IMR-90 (cell line): ENCODE data around the gene CGNL1. TPM values are rescaled to one million over a fixed set of nuclear protein-coding genes. Genes with fewer than 3 reads are reported as not detected.

Source experiments
- ATAC-seq: fragments of 200-7000 bp; cut with Tn5 transposase; 2 replicates; pipeline ENCODE4 v1.9.1; 2020; ENCODE audit warnings: low read depth, mild to moderate bottlenecking, moderate library complexity
- BruUV-seq: library from RNA; stranded (reverse); fragments of 400-500 nt; replicated peaks from 2 replicates; lab custom pipeline; 2021; lab: Mats Ljungman, UMichigan
- CTCF ChIA-PET: fragments of 300-600 bp; formaldehyde crosslinking; extraction: SDS; loops from one replicate; lab custom pipeline; 2021; ENCODE audit warnings: antibody characterized with exemption; lab: Yijun Ruan, JAX
- POLR2A ChIA-PET: fragments of 300-600 bp; sonication (Branson Sonifier 250); formaldehyde crosslinking; loops from one replicate; lab custom pipeline; 2022; ENCODE audit warnings: antibody characterized with exemption; ENCODE audit not compliant: unreplicated experiment; lab: Charles Lee
- DNase-seq: peaks from one replicate; pipeline ENCODE4 v3.0.0; 2013
- H2AFZ ChIP-seq: replicated peaks from 2 replicates; pipeline ENCODE3; 2013; ENCODE audit warnings: low read length, mild to moderate bottlenecking; ENCODE audit not compliant: poor library complexity
- H2AK5ac ChIP-seq: 2 replicates; pipeline ENCODE4 v1.6.1; 2013; ENCODE audit warnings: low read depth, low read length, inconsistent platforms
- H2AK9ac ChIP-seq: replicated peaks from 2 replicates; pipeline ENCODE3; 2013; ENCODE audit warnings: mild to moderate bottlenecking, low read depth, low read length, moderate library complexity; ENCODE audit not compliant: poor library complexity
- H2BK120ac ChIP-seq: 2 replicates; pipeline ENCODE4 v1.6.1; 2013; ENCODE audit warnings: low read depth, low read length, inconsistent platforms
- H2BK15ac ChIP-seq: 3 replicates; pipeline ENCODE4 v1.6.1; 2013; ENCODE audit warnings: low read depth, low read length, inconsistent platforms
- H2BK20ac ChIP-seq: 2 replicates; pipeline ENCODE4 v1.6.1; 2013; ENCODE audit warnings: low read depth, mild to moderate bottlenecking, inconsistent platforms, low read length, moderate library complexity
- H2BK5ac ChIP-seq: 2 replicates; pipeline ENCODE4 v1.6.1; 2013; ENCODE audit warnings: mild to moderate bottlenecking, low read depth, low read length, inconsistent platforms; ENCODE audit not compliant: poor library complexity, severe bottlenecking
- H3K14ac ChIP-seq: replicated peaks from 2 replicates; pipeline ENCODE4 v1.6.1; 2013; ENCODE audit warnings: low read depth, low read length, inconsistent platforms
- H3K18ac ChIP-seq: 2 replicates; pipeline ENCODE4 v1.6.1; 2013; ENCODE audit warnings: low read depth, low read length, control low read depth
- H3K23ac ChIP-seq: 2 replicates; pipeline ENCODE4 v1.6.1; 2013; ENCODE audit warnings: low read depth, low read length, inconsistent platforms
- H3K27ac ChIP-seq: 2 replicates; pipeline ENCODE4 v1.5.1; 2013; ENCODE audit warnings: mild to moderate bottlenecking, control low read depth, low read length; ENCODE audit not compliant: insufficient read depth
- H3K27me3 ChIP-seq: 2 replicates; pipeline ENCODE4 v1.6.1; 2013; ENCODE audit warnings: low read length; ENCODE audit not compliant: control insufficient read depth, insufficient read depth
- H3K36me3 ChIP-seq: 2 replicates; pipeline ENCODE4 v1.6.1; 2013; ENCODE audit warnings: low read length, mixed read lengths; ENCODE audit not compliant: control insufficient read depth, insufficient read depth
- H3K4ac ChIP-seq: 2 replicates; pipeline ENCODE4 v1.6.1; 2013; ENCODE audit warnings: low read depth, low read length, inconsistent platforms
- H3K4me1 ChIP-seq: 2 replicates; pipeline ENCODE4 v1.6.1; 2013; ENCODE audit warnings: low read length, mixed read lengths; ENCODE audit not compliant: control insufficient read depth, insufficient read depth
- H3K4me2 ChIP-seq: 2 replicates; pipeline ENCODE4 v1.6.1; 2013; ENCODE audit warnings: low read depth, mild to moderate bottlenecking, control low read depth, low read length, moderate library complexity
- H3K4me3 ChIP-seq: 2 replicates; pipeline ENCODE4 v1.5.1; 2013; ENCODE audit warnings: low read depth, mild to moderate bottlenecking, control low read depth, low read length, moderate library complexity; ENCODE audit not compliant: insufficient read depth
- H3K56ac ChIP-seq: 2 replicates; pipeline ENCODE4 v1.6.1; 2013; ENCODE audit warnings: low read length, inconsistent platforms; ENCODE audit not compliant: insufficient read depth; ENCODE audit errors: extremely low read depth
- H3K79me1 ChIP-seq, 2 experiments: 2 replicates each; pipeline ENCODE4 v1.6.1; 2013; ENCODE audit warnings: low read length in 2 of 2, inconsistent platforms in 1 of 2, low read depth in 1 of 2
- H3K9ac ChIP-seq: 2 replicates; pipeline ENCODE4 v1.6.1; 2013; ENCODE audit warnings: low read depth, low read length, control low read depth
- H3K9me1 ChIP-seq: 2 replicates; pipeline ENCODE4 v1.6.1; 2013; ENCODE audit warnings: low read length, inconsistent platforms; ENCODE audit not compliant: insufficient read depth
- H3K9me3 ChIP-seq: 2 replicates; pipeline ENCODE4 v1.6.1; 2013; ENCODE audit warnings: low read length; ENCODE audit not compliant: control insufficient read depth, insufficient read depth
- H4K20me1 ChIP-seq: 2 replicates; pipeline ENCODE4 v1.6.1; 2013; ENCODE audit warnings: low read length, inconsistent platforms; ENCODE audit not compliant: insufficient read depth
- H4K5ac ChIP-seq: 2 replicates; pipeline ENCODE4 v1.6.1; 2013; ENCODE audit warnings: mild to moderate bottlenecking, low read depth, low read length, control low read depth
- H4K8ac ChIP-seq, 2 experiments: 2 replicates each; pipeline ENCODE4 v1.6.1; 2013; ENCODE audit warnings: low read depth in 2 of 2, low read length in 2 of 2, control low read depth in 1 of 2, inconsistent platforms in 1 of 2
- H4K91ac ChIP-seq: 2 replicates; pipeline ENCODE4 v1.6.1; 2013; ENCODE audit warnings: low read depth, low read length, inconsistent platforms; ENCODE audit not compliant: insufficient read depth
- CEBPB ChIP-seq: IDR thresholded peaks from 2 replicates; pipeline ENCODE4 v1.6.1; 2012; ENCODE audit warnings: low read depth, low read length, improper control_type of control experiment
- CTCF ChIP-seq: conservative IDR thresholded peaks from 2 replicates; pipeline ENCODE4 v1.5.1; 2012; ENCODE audit warnings: mild to moderate bottlenecking, low read depth, low read length, improper control_type of control experiment
- FOS ChIP-seq: fragments of 150-350 bp; IDR thresholded peaks from 2 replicates; pipeline ENCODE4 v1.6.1; 2016; ENCODE audit warnings: low read depth, low read length
- MAFK ChIP-seq: IDR thresholded peaks from 2 replicates; pipeline ENCODE4 v1.6.1; 2012; ENCODE audit warnings: low read depth, low read length, improper control_type of control experiment
- MAZ ChIP-seq: IDR thresholded peaks from 2 replicates; pipeline ENCODE4 v1.6.1; 2012; ENCODE audit warnings: low read depth, mild to moderate bottlenecking, low read length, improper control_type of control experiment, moderate library complexity, borderline replicate concordance
- MXI1 ChIP-seq: IDR thresholded peaks from 2 replicates; pipeline ENCODE4 v1.6.1; 2012; ENCODE audit warnings: low read depth, mild to moderate bottlenecking, low read length, moderate library complexity, borderline replicate concordance
- NFE2L2 ChIP-seq: fragments of 150-350 bp; IDR thresholded peaks from 2 replicates; pipeline ENCODE4 v1.6.1; 2016; ENCODE audit warnings: low read depth, mild to moderate bottlenecking, low read length
- POLR2A ChIP-seq: IDR thresholded peaks from 2 replicates; pipeline ENCODE4 v1.6.1; 2012; ENCODE audit warnings: mild to moderate bottlenecking, low read depth, low read length
- RAD21 ChIP-seq: IDR thresholded peaks from 2 replicates; pipeline ENCODE4 v1.6.1; 2012; ENCODE audit warnings: low read length, improper control_type of control experiment
- SMC3 ChIP-seq: fragments of 150-350 bp; IDR thresholded peaks from 2 replicates; pipeline ENCODE4 v1.6.1; 2016; ENCODE audit warnings: low read depth, mild to moderate bottlenecking, antibody characterized with exemption, low read length, moderate library complexity
- USF2 ChIP-seq: fragments of 150-350 bp; IDR thresholded peaks from 2 replicates; pipeline ENCODE4 v1.6.1; 2017; ENCODE audit warnings: mild to moderate bottlenecking, antibody characterized with exemption, low read length, low read depth
- WGBS, 2 experiments: methylation state at CpG; one replicate each; pipeline versions ENCODE4 v1.1.5 to v1.1.7; 2013; ENCODE audit warnings: missing lambda C conversion rate in 2 of 2; ENCODE audit not compliant: insufficient read length in 1 of 2; ENCODE audit errors: extremely low coverage in 2 of 2; 5-methylcytosine and 5-hydroxymethylcytosine counted together
- dilution Hi-C: fragments of 300-500 bp; cut with HindIII; formaldehyde crosslinking; loops from one replicate; pipeline ENCODE4 v1.14.3; 2018; ENCODE audit warnings: low sequenced_read_pairs; ENCODE audit not compliant: unreplicated experiment
- in situ Hi-C: fragments of 300-500 bp; cut with MboI; formaldehyde crosslinking; loops from 3 replicates; pipeline ENCODE4 v1.14.3; 2019; ENCODE audit warnings: low sequenced_read_pairs, inconsistent platforms, mixed read lengths
- intact Hi-C: fragments of 100-400 bp; cut with micrococcal nuclease; formaldehyde crosslinking; loops from 2 replicates; pipeline ENCODE4 v1.10.0; 2022
- polyA plus RNA-seq, 3 experiments: library from polyadenylated mRNA; depleted of rRNA; stranded (reverse); fragments of >200 nt; gene quantifications; 2 replicates each; pipeline ENCODE4 v1.2.3, GENCODE V29; 2012; ENCODE audit warnings: low replicate concordance in 1 of 3
- total RNA-seq: library from RNA; depleted of rRNA; stranded (reverse); fragments of >200 nt; gene quantifications from 2 replicates; pipeline ENCODE4 v1.2.3, GENCODE V29; 2012

The CGNL1 gene
- total and polyA plus RNA-seq, 2 of the 4 experiments (the other 2 are of a cell fraction) = 0.07 to 0.18 TPM

GRCh38 chr15:57348081-57348480 lies 28.2 kb upstream of the CGNL1 start:
- H3K56ac ChIP-seq = no peak overlapping the region
- CTCF ChIA-PET = interaction anchor here (0.7 to 1.2 kb wide), 3 partner anchors 179 to 206 kb away, joined by 3 to 4 read pairs (median 3); no protein-coding TSS in a partner anchor
- H3K9me1 ChIP-seq = no peaks in the 10 kb centered on the region
- no peak overlapping the region for H3K14ac ChIP-seq
- POLR2A ChIA-PET = no interaction called here
- H3K27ac ChIP-seq = no peak overlapping the region
- H2BK120ac ChIP-seq = no peak overlapping the region
- no peak overlapping the region for H3K4me2 ChIP-seq
- H2AK5ac ChIP-seq = no peak overlapping the region
- ATAC-seq (no peak), DNase-seq (no peak)
- H2BK5ac ChIP-seq = no peak overlapping the region
- H3K4me3 ChIP-seq = no peak overlapping the region
- dilution Hi-C loops = loop anchor here (25.0 kb wide), 1 partner anchor 189 kb away; no protein-coding TSS in a partner anchor
- H3K4ac ChIP-seq = no peak overlapping the region
- no peak overlapping the region for H4K8ac ChIP-seq
- H4K5ac ChIP-seq = no peak overlapping the region
- H3K4me1 ChIP-seq = no peaks in the 10 kb centered on the region
- no peak overlapping the region for H2AFZ ChIP-seq
- WGBS, 2 experiments = 50% methylated on average over 1 of the region's 1 CpG; no CpG with 5 or more reads in 1 of the 2 experiments
- no peaks in the 10 kb centered on the region for H3K79me1 ChIP-seq
- in situ Hi-C loops = no loop called here
- H2BK20ac ChIP-seq = no peak overlapping the region
- TF ChIP-seq FOS = no peak
- no peak for TF ChIP-seq NFE2L2
- TF ChIP-seq SMC3 = no peak
- TF ChIP-seq RAD21 = no peak
- no peak for TF ChIP-seq MAZ
- no peak for TF ChIP-seq MAFK
- TF ChIP-seq USF2 = no peak
- no peak for TF ChIP-seq CTCF
- no peak for TF ChIP-seq CEBPB
- TF ChIP-seq POLR2A = no peak
- TF ChIP-seq MXI1 = no peak
- no peaks in the 10 kb centered on the region for H4K20me1 ChIP-seq
- no peaks in the 10 kb centered on the region for H3K36me3 ChIP-seq
- H3K9me3 ChIP-seq = peaks cover 3% of the 10 kb centered on the region; the same call in 1 of the 2 replicates
- H2BK15ac ChIP-seq = no peak overlapping the region
- peaks cover 5% of the 10 kb centered on the region; the same call in 1 of the 2 replicates for H3K27me3 ChIP-seq
- H3K23ac ChIP-seq = no peak overlapping the region
- BruUV-seq = no TSS peak
- no peak overlapping the region for H3K9ac ChIP-seq
- no peak overlapping the region for H4K91ac ChIP-seq
- H3K18ac ChIP-seq = no peak overlapping the region
- intact Hi-C loops = loop anchor here (10.0 kb wide), 1 partner anchor 517 kb away; no protein-coding TSS in a partner anchor
- no peak overlapping the region for H2AK9ac ChIP-seq
